EH (cell line): ENCODE measurements around the gene COLQ.

ENCODE experiments used
- DNase-seq: peaks from one replicate; pipeline ENCODE4 v3.0.0-alpha.2; 2015; ENCODE audit warnings: low read depth

Gene COLQ

DNA sequence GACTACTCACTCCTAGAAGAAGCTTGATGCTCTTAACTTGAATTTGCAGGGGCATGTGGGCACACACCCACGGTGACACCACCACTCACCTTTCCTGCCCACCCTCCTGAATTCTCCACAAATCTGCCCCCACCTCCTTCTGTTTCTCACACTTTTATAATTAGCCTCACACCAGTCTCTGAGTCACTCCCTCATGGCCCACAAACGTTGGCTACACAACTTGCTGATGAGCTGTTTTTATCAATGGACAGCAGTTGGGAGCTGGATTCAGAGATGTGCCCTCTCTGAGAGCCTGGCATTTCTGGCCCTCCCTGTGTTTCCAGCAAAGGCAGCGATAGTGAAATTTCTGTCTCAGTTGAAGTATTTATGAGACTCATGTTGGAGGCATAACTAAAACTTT lies 1.3 kb downstream of the COLQ start:
- no peak for DNase-seq

DNA sequence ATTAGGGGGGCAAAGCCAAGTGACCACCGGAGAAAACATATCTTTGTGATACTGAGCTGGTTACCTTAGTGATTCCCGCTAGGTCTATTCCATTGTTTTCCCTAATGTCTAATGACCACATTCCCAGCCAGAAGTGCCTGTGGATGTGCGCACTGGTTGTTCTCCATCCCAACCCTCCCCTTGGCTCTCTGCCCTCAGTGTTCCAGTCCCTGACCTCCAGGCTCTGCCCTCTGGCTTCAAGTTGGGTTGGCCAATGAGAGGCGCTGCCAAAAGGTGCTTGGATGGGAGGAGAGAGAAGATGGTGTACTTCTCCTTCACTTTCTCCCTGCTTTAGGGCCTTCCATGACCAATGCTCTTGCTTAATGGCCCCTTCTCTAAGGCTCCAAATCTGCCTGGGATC lies 2.4 kb downstream of the COLQ start:
- no peak for DNase-seq

DNA sequence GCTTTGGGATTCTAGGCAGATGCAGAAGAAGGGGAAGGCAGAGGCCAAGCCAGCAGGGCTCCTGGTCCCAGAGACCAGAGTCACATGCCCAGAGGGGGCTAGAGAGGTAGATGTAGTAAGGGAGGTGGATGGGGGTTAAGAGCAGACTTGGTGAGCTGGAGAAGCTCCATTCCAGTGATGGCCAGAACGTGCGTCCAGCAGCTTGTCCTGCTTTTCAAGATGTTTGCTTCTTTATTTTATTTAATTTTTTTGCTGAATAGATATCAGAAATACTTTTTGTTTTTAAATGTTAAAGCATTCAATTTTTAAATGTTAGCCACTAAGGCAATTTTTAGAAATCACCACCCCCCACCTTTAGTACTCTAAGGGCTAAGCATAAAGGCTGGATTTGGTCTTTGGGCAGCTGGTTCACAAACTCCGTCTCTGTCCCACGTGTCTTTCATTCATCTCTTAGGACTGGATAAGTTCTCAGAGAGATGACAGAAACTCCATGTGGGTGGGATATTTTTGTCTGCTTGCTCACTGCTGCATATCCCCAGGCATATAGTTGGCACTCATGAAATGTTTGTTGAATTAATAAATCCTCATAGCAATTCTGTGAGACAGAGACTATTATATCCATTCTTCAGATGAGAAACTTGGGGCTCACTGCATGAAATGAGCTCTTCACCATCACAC lies 6.7 kb downstream of the COLQ start:
- peak; percentile 49 for DNase-seq

DNA sequence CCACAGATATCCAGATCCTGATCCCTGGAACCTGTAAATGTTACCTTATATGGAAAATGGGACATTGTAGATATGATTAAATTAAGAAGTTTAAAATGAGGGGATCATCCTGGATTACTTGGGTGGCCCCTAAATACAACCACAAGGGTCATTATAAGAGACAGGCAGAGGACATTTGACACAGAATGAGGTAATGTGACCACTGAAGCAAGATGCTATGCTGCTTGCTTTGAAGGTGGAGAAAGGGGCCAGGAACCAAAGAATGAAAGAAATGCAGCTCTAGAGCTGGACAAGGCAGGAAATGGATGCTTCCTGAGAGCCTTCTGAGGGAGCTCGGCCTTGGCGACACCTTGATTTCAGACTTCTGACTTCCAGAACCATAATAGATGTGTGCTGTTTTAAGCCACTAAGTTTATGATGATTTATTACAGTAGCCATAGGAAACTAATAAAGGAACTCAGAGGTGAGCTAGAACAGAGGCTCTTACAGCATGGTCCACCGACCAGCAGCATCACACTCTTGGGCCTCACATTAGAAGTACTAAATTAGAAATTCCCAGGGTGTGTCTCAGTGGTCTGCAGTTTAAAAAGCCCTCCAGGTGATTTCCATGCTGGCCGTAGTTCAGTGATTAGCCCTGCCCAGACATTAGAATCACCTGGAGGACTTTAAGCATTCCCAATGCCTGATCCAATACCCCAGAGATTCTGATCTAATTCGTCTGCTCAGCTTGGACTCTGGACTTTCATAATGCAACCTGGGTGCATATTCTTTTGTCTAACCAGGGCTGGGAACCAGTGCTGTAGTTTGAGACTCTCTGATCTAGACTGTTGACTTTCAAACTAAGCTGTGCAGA lies 7.5 kb downstream of the COLQ start:
- DNase-seq: no peak

DNA sequence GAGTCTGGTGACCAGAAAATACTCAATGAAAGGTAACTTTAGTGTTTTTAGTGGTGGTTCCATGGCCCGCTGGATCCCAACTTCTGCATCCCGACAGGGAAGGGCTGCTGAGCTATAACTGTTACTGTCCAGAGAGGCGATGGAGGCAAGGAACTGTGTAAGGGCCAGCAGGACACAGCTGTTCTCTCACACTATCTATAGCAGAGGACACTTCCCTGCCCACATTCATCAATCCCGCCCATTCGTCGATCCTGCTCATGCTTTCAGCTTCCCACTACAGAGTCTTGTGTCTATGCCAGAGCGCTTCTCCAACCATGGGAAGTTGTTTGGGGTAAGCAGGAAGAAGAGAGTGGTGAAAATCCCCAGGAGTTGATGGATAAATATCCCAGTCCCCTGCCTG lies 8.4 kb downstream of the COLQ start:
- no peak for DNase-seq

DNA sequence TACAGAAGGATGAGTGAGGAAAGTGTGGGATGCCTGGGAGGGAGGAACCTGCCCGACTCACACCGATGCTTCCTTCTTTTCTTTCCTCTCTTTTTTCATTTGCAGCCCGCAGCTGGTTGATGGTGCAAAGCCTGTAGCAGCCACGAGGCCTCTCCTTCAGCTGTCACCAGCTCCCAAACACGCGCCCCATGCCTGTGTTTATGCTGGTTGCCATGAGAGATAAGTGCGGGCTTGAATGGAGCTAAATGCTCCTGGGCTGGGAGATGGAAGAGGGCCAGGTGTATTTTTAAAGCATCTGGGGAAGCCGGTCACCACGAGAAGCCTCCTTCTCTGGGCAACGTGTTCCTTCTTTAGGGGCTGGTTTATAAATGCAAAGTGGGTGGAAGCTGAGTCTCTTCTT lies 9.3 kb downstream of the COLQ start:
- peak; percentile 19 for DNase-seq

DNA sequence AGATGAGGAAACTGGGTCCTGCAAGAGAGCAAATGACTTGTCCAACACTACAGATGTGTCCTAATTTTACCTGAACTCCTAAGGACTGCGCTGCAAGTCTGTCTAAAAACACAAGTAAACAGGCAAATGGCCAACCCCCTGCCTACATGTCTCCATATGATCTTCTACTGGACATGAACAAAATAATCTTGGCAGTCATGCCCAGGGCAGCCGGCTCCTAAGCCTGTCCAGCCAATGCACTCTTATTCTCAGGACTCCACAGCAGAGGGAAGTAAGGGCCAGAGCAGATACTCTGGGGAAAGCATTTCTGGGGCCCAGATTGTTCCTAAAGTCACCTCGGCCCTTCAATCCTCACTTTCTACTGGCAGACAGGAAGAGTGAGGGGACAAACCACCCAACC lies 10.3 kb downstream of the COLQ start:
- no peak for DNase-seq

DNA sequence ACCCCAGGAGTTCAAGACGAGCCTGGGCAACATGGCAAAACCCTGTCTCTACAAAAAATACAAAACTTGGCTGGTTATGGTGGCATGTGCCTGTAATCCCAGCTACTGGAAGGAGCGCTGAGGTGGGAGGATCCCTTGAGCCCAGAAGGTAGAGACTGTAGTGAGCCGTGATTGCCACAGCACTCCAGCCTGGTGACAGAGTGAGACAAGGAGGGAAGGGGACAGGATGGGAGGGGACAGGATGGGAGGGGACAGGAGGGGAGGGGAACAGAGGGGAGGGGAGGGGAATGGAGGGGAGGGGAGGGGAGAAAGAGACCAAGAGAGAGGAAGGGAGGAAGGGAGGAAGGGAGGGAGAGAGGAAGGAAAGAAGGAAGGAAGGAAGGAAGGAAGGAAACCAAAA lies 11.0 kb downstream of the COLQ start:
- no peak for DNase-seq

DNA sequence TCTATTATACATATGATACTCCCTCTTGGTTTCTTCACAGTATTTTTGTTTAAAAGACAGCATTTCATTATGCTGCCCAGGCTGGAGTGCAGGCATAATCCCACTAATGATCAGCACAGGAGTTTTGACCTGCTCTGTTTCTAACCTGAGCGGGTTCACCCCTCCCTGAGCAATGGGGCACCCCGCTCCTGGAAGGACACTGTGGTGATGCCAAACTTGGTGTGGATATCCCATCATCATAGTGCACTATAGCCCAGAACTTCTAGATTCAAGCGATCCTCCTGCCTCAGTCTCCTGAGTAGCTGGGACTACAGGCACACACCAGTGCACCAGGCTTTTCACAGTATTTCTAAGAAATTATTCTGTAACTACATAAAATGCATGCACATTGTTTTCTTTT lies 14.9 kb downstream of the COLQ start:
- no peak for DNase-seq

DNA sequence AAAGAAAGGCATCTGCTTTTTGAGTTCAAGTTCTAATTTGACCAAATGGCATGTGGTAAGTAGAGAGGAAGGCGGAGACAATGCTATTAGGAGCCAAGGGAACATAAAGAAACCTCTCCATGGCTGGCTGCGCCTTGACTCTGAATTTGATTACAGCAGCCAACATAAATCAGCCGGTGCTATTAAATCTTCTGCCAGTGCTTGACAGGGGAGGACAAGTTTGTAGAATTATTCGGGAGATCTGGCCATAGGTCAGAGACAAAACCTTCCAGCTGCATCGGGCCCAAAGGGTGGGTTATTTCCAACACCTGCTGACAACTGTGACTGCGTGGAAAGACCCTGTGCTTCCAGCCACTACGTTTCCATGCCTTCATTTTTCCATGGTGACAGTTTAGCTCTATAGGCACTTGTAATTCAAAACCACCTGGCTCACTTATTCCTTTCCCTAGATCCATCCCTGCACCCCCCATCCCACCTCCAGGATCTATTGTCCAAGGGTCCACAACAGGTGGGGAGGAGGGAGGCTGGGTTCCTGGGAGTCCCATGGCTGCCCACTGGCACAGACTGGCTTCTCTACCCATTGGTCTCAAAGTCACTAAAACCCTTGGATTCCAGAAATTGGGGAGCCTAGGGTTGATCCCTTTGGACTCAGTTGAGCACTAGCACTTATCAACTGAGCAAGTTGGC lies 15.9 kb downstream of the COLQ start:
- DNase-seq: no peak

DNA sequence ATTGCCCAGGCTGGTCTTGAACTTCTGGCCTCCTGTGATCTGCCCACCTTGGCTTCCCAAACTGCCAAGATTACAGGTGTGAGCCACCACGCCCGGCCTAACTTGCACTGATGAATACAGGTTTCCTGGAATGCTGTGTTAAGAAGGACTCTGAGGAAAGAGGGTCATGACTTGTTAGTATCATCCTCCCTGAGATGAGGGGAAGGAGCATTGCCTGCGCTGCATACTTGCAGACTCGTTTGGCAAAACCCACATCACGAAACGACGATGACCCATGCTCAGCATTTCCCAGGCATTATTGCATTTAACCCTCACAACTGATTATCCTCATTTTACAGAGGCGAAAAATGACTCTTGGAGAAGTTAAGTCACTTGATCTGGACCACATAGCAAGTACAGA lies 18.9 kb downstream of the COLQ start:
- DNase-seq: no peak

DNA sequence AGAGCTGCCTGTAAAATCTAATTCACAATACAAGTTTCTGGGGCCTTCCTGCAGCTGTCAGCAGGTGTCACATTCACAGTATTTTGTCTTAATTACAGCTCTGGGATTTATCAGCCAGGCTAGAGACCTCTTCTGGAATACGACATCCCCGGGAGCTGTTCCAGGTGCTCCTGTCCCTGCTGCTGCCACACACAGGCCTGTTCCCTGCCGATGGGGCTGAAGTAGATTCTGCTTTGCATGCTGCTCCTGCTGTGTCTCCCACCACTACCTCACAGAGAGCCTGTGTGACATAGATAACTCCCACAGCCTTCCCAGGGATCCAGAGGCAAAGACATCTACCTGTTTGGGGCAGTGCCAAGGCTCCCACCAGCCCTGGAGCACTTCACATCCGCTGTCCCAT lies 20.4 kb downstream of the COLQ start:
- DNase-seq: no peak

DNA sequence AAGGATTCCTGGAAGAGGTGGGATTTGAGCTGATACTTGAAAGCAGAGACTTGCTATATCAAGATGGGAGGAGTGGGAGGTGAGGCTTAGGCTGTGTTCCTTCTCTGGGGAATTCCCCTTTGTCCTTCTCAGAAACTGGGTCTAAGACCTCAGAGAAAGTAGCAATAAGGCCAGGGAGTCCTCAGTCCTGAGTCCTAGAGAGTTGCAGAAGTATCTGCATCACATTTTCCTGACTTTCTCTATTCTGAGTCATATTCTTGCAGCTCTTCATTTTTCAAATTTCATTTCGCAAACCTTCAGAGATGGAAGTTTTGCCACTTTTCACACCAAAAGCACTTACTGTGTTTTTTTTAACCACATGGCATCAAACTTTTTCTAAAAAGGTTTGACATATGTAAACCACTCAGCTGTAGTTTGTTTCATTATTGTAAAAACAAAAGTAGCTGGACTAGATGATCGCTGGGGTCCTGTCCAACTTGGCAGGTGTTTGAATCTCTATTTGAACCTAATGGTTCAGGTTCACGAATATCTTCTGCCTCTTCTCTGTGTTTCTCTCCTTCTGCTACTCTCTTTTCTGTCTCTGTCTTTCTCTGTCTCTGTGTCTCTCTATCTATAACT lies 21.3 kb downstream of the COLQ start:
- DNase-seq: no peak

DNA sequence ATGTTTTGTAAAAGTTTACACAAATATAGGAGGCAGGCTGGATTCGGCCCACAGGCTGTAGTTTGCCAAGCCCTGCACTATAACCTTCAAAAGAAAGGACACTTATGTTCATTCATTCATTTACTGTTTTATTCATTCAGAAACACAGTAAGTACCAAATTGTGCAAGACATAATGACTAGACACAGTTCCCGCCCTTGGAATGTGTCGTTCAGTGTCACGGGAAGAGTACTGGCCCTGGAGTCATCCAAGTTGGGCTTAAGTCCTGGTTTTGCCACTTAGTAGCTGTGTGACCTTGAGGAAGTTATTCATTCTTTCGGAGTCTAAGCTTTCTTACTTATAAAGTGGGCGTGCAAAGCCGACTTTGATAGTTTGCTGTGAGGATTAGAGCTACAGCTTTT lies 22.0 kb downstream of the COLQ start:
- peak; percentile 44 for DNase-seq

DNA sequence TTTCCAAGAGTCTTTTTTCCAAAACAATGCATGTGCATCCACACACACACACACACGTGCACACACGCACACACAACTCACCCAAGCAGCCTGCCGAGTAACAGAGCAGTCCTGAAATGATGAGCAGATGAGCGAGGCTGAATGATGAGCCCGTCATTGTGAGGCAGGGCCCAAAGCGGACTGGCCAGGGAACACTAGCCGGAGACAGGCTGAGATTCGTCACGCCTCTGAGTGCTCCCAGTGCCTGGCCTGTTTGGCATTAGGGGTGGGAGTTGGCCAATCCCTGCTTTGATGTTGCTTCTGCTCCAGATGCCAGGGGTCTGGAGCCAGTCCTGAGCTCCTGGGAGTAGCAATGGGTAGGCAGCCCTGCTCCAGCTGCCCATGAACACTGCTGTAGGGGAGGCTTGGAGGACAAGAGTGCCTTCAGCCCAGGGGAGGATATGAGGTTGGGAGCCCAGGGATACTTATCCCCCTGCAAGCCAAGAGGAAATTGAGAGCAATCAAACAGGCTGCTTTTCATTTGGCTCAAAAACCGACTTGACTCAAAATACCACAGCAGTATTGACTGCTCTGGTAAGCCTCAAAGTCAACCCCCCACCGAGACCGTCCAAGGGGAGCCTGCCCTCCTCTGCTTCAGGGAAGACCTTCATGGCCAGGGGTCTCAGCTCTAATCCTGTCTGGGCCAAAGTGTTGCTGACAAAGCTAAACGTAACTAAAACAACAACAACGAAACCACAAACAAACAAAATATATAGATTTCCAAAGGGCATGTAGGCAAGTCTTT lies 22.9 kb downstream of the COLQ start:
- DNase-seq: no peak

DNA sequence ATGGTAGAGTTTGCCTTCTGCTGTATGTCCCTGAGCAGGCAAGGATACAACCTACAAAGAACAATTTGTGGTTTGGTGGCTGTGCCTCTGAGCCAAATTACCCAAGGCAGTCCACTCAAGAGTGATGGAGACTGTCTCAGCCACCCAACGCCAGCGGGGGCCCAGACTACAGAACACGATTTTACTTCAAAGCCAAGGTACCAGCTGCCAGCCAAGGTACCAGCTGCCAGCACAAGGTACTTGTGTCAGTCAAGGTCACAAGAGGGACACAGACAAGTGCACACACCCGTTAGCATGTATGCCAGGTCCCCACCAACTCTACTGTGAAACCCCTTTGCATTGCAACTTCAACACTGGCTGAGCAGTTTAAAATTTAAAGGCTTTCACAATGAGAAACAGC lies 23.5 kb downstream of the COLQ start:
- no peak for DNase-seq

DNA sequence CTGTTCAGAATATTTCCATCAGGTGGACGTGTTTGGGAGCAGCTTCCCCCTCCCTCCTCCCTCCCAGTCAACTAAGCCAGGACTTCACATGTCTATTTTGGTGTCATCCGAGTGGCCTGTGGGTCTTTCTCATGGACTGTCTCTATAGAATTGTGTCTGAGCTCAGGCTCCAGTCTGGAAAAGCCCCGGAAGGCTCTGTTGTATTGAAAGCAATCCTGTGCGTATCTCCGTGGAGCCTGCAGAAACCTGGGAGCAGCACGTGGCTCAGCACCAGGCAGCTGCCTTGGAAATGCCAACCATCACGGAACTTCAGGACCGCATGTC lies 25.2 kb downstream of the COLQ start:
- DNase-seq: no peak

DNA sequence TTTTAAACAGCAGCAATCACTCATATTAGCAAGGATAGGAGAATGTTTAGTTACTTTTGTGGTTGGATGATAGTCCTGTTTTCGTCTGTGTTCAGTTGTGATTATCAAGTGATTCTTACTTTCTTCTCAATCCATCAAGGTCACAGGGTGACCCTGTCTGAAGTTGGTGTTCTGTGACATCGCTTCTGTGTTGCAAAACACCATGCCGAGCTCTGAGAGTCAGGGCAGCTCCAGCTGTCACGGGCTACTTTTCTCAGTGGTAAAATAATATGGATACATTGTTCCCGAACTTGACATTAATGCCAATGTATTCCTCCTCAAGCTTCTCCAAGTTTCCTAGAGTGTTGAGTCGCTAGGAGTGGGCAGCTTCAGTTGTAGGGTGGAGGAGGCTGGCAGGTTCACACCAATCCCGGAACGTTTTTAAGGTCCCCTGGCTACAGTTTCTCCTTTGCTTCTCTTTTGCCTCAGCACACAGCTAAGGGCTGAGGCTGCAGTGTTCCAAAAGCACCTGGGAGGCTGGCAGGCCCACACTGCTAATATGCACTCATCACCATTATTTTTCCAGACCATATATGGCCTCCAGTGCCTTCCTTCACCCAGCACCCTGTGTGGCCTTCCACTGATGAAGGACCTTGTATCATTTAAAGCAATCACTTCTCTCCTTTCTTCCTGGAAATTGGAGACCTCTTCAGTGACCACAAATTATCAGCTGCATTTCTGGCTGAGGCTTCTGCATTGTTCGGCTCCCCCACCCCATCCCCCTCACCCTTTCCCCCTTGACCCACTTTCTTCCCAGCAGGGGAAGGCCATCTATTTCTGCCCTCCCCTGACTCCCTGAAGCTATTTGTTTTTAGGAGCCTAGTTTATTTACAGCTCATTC lies 25.8 kb downstream of the COLQ start:
- no peak for DNase-seq

DNA sequence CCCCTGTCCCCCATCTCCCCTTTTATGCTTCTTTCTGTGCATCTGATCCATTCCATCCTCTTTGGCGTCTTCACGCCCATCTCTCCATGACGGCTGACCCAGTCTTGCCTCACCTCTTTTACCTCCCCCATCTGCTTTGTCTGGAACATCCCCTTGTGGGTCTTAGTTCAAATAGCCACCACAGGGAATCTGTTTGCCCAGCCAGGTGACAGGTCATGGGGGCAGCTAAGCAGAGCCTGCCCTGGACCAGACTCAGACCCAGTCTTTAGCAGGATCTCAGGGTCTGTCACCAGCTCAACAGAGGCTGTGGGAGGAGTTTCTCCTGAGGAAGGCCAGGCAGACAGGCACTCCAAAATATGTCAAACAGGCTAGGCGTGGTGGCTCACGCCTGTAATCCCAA lies 28.1 kb downstream of the COLQ start:
- no peak for DNase-seq

DNA sequence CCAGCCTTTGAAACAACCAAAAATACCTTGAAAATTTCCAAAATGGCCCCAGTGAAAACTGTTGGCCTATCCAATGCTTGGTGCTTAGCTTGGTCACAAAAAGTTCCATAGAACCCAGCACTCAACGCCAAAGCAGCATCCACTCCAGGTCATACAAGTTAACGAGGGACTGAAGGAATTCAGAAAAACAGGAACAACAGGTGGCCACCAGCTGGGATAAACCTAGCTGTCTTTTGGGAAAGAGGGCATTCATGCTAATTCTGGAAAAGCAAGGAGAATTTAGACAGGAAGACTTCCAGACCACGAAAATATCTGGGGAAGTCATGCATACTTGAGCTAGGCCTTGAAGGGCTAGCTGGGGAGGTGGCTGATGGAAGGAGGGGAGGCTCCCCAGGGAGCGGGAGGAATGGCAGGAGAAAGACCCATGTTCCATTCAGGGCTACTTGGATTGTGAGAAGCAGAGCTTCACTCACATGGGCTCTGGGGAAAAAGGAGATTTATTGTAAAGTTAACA lies 28.6 kb downstream of the COLQ start:
- no peak for DNase-seq

DNA sequence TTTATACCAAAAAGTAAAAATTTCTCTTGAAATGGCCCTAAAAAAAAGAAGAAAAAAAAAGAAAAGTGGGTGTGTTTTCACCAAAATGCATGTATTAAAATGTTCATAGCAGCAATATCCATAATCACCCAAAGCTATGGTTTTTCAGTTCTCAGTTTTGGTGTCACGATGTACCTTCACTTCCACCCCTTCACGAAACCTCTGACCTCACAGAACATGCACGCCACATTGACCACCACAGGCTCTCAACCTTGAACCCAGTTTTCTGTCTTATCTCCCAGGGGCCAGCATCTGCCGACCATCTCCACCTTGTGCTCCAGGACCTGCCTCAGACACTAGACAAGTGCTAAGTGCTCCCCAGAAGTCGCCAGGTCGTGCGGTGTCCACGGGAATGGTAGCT lies 30.4 kb downstream of the COLQ start:
- no peak for DNase-seq
